Stimulated activated CD4-positive, alpha-beta T cell treated with anti-CD3 and anti-CD28 coated beads, Interleukin-2, amount 100 ng/mL, for 24 hours (primary cell): ENCODE results near the gene APBA2.
A peak's percentile ranks its signal among the peaks of the same experiment; 100 is the strongest.

Experiments
- DNase-seq, 2 donors: peaks; one replicate each; pipeline ENCODE4 v3.0.0-alpha.2; 2020

Gene APBA2

GRCh38 chr15:28942046-28942445, 56.3 kb downstream of the APBA2 start:
- DNase-seq: peak; percentile 33 to 34

GRCh38 chr15:28942571-28942970, 56.8 kb downstream of the APBA2 start:
- DNase-seq: peak in 1 of 2 donors; percentile 15

- DNase-seq: no peak
Observed at GRCh38 chr15:28943146-28943545, 57.4 kb downstream of the APBA2 start.

GRCh38 chr15:28943611-28944230, 57.9 kb downstream of the APBA2 start:
- peak in 1 of 2 donors; percentile 13 for DNase-seq

GRCh38 chr15:28944286-28944685, 58.5 kb downstream of the APBA2 start:
- DNase-seq: peak in 1 of 2 donors; percentile 3

- no peak for DNase-seq
Observed at GRCh38 chr15:28944696-28945300, 59.0 kb downstream of the APBA2 start.

- peak in 1 of 2 donors; percentile 15 for DNase-seq
Observed at GRCh38 chr15:28945626-28946230, 60.0 kb downstream of the APBA2 start.

- no peak for DNase-seq
Observed at GRCh38 chr15:28946803-28947202, 61.0 kb downstream of the APBA2 start.

- no peak for DNase-seq
Observed at GRCh38 chr15:28947221-28947674, 61.5 kb downstream of the APBA2 start.

- no peak for DNase-seq
Observed at GRCh38 chr15:28948036-28948435, 62.3 kb downstream of the APBA2 start.

- DNase-seq: no peak
Observed at GRCh38 chr15:28950916-28951315, 65.1 kb downstream of the APBA2 start.

GRCh38 chr15:28952666-28953491, 67.1 kb downstream of the APBA2 start:
- DNase-seq: no peak

GRCh38 chr15:28953573-28954195, 67.9 kb downstream of the APBA2 start:
- DNase-seq: no peak

GRCh38 chr15:28954466-28955159, 68.8 kb downstream of the APBA2 start:
- DNase-seq: no peak

GRCh38 chr15:28955160-28955992, 69.6 kb downstream of the APBA2 start:
- no peak for DNase-seq

GRCh38 chr15:28955993-28956421, 70.2 kb downstream of the APBA2 start:
- DNase-seq: no peak

- no peak for DNase-seq
Observed at GRCh38 chr15:28956491-28956890, 70.7 kb downstream of the APBA2 start.

GRCh38 chr15:28957606-28958498, 72.1 kb downstream of the APBA2 start:
- DNase-seq: no peak

GRCh38 chr15:28959326-28959725, 73.6 kb downstream of the APBA2 start:
- no peak for DNase-seq

GRCh38 chr15:28960979-28961378, 75.2 kb downstream of the APBA2 start:
- no peak for DNase-seq
